Anterior cingulate cortex (tissue), 58 donors: ENCODE measurements around the gene SMG6.
A peak's percentile ranks its signal among the peaks of the same experiment; 100 is the strongest.
"Not testable (repeated sequence)": the region's sequence is repeated elsewhere in the genome, so short reads cannot be mapped to it uniquely, and the experiment has no call there.

Source experiments
- DNase-seq, 58 donors: peaks; one replicate each; lab custom pipeline; 2025; lab: John Stamatoyannopoulos, UW

The SMG6 gene

DNA sequence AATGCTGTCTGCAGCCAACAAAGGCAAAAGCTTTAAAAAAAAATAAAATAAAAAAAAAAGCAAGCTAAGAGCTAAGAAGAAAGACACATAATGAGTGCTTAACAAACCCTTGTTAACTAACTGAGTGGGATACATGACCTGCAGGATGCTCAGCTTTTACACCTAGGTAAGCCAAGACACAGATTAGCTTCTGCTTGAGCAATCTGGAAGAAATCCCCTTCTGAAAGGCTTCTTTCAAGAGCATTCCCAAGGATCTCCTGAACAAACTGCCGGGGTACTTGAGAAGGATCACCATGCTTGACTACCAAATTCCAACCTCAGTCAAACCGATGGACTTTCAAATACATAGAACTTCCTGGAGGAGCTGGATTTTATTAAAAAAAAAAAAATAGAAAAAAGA, 92.9 kb downstream of the SMG6 start:
- no peak for DNase-seq

DNA sequence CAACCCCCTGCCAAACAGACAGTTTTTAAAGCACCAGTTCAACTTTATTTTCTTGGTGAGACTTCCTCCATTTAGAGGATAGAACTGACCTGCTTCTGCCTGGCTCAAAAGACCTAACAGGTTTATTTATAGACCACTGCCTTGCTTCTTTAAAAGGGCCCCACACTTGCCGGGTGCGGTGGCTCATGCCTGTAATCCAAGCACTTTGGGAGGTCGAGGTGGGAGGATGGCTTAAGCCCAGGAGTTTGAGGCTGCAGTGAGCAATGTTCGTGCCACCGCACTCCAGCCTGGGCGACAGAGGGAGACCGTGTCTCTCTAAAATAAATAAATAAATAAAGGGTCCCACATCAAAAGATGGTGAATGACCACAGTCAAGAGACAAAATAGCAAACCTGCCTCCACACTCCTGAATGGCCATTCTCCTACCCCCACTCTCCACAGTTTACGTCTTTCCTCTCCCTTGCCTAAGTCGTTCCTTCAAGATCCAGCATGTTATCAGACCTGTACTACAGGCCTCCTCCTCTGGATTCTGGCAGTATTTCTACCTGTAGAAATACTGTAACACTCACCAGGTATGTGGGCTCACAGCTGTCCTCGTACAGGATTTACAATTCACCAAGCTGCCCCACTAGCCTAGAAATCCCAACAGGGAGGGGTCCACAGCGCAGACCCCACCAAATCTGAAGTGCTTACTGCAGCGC, 95.6 kb downstream of the SMG6 start:
- DNase-seq, result no peak

DNA sequence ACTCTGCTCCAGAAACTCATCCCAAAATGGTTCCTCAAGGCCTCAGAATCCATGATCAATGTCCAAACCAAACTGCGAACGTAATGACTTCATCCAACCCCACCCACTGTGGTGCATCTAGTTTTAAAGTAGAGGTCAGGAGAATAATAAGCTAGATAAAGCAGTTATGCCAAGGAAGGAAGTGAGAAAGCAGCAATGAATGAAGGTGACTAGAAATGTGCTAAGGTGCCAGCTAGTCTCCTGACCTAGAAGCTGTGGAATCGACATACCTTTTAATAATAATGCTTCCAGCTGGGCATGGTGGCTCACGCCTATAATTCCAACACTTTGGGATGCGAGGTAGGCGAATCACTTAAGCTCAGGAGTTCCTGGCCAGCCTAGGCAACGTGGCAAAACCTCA, 99.2 kb downstream of the SMG6 start:
- no peak for DNase-seq

DNA sequence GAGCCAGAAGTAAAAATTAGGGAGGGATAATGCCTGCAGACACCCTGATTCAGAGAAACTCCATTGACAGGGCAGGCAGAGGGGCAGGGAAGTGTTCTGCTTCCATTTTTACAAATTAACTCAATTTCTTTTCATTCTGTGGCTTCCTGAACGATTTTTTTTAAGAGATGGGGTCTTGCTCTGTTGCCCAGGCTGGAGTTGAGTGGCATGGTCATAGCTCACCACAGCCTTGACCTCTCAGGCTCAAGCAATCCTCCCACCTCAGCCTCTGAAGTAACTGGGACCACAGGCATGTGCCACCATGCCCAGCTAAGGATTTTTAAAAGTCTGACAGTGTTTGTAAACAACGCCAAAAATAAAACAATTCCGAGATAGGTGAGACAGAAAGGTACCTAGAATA, 99.8 kb downstream of the SMG6 start:
- no peak for DNase-seq

DNA sequence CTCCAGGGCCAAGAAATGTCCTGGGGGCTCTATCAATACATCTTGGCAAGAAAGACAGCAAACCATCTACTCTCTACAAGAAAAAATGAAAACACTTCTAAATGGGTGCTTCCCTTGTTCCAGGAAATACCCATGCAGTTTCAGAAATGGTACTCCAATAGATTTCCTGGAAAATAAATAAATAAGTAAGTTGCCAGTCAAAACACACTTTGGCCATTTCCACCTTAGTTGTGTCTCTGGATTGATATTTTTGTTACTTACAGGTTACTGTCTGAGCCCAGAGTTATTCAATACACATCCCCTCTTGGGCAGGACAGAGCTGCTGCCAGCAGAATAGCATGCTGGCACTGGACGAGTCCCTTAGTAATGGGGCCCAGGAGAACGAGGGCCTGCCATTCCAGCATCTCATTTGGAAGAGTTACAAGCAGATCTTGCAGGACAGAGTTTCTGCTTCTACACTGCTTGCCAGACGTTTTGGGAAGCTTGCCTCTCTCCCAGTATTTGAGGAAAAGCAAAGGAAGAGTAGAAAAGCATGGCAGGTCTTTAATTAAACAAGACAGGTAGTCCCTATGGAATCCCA, 100.5 kb downstream of the SMG6 start:
- peak in 15 of 58 donors; percentile 4 to 43 (median 25) for DNase-seq

DNA sequence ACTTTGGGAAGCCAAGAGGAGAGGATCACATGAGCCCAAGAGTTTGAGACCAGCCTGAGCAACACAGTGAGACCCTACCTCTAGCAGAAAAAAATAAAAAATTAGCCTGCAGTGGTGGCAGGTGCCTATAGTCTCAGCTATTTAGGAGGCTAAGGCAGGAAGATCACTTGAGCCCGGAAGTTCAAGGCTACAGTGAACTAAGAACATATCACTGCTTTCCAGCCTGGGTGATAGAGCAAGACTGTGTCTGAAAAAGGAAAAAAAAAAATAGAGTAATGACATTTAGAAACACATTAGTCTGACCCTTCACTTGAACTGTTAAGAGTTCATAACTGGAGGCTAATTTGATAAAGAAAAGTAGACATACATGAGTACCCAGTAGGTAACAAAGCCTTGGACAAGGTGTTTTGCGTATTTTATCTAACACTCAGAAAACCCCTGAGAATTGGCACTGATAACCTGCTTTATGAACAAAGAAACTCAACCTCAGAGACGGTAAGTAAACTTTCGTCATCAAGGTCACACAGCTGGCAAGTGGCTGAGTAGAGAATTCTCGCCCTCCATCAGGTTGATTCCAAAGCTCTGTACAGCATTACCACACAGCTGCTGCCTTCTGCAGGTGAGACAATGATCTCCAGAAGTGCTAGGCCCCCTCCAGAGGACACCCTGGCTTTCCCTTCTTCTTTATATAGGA, 101.1 kb downstream of the SMG6 start:
- no peak for DNase-seq

DNA sequence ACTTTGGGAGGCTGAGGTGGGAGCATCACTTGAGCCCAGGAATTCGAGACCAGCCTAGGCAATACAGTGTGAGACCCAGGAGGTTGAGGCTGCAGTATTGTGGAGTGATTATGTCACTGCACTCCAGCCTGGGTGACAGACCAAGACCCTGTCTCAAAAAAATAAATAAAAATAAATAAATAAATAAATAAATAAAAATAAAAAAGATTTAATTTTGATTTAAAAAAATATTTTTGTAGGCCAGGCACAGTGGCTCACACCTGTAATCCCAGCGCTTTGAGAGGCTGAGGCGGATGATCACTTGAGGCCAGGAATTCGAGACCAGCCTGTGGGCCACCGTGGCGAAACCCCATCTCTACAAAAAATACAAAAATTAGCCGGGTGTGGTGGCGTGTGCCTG, 104.2 kb downstream of the SMG6 start:
- not testable (repeated sequence) for DNase-seq

DNA sequence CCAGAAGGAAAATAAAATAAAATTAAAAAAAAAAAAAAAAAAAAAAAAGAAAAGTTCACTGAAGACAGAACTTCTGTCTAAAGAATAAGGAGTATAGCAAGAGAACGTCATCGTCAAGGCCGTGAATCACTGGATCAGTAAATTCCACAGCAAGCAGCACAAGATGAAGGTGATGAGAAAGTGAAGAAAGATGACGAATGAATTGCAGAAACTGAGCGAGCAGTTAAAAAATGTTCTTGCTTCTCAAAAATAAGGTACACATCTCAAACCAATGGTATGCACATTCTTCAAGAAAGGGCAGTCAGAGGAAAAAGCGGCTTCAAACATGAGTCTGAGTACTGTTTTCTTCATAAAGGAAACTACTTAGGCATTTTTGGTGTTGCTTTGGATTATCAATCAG, 104.7 kb downstream of the SMG6 start:
- no peak for DNase-seq

DNA sequence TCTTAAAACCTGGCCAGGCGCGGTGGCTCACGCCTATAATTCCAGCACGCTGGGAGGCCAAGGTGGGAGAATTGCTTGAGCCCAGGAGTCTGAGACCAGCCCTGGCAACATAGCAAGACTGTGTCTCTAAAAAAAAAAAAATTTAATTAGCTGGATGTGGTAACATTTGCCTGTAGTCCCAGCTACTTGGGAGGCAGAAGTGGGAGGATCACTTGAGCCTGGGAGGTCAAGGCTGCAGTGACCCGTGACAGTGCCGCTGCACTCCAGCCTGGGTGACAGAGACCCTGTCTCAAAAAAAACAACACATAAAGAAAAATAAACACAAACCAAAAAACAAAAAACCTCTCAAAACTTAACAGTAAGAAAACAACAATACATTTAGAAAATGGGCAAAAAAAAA, 106.3 kb downstream of the SMG6 start:
- no peak for DNase-seq

DNA sequence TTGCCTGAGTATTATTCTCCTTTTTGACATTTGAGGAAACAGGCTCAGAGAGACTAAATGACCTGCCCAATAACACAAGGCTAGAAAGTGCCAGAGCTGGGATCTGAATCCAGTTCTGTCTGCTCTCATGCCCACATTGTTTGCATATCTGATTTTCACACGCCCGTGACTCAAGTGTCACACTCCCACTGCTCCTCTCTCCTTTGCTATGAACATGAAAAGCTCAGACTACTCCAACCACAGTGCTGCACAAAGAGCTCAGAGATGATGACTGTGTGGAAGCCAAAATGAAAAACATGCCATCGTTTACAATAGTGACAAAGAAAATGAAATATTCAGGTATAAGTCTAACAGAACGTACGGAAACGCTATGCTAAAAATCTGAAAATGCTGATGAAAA, 107.9 kb downstream of the SMG6 start:
- peak in 1 of 58 donors; percentile 49 for DNase-seq

DNA sequence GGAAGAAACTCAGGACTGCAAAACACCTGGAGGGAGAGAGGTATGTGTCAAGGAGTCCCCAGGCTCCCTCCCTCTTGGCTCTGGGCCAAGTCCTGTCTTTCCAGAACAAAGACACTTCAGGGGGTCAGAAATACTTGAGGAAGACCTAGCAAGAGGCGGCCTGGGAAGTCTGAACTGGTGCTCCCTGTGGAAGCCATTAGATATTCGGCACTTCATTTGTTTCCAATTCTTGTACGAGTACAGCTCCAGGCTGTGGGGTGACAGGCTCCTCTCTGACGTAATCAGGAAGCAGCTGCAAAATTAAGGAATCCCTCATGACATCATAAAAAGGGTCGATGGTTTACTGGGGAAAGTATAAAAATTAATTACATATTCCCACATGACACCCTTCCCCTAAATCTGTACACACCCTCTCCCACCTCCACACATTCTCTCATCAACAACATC, 108.7 kb downstream of the SMG6 start:
- no peak for DNase-seq

DNA sequence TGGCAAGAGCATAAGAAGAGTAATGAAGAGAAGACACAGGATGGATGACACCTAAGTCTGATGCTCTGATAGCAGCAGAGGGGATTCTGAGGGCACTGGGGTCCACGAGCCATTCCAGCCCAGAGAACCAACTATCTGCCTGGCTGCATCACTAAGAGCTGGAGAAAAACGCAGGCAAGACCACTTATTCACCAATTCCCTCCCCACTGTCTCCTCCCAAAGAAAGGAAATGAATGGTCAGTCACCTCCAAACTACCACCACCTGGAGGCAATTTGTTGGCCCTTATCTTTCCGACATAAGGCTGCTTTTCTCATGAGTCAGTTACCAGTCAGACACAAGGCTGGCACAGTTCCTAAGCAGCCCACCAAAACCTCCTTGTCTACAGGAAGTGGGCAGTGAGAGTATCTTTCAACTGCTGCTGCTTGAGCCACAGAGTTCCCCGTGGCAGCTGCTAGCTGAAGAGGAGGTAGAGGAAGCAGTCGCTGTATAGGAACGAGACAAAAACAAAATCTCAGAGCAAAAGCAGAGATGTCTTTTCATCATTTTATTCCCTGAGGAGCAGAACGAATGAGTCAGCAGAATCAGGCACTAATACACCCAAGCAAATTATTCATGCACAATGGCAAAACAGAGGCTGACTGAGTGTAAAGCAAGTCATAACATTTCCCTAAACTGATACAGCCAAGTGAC, 111.1 kb downstream of the SMG6 start:
- no peak for DNase-seq

DNA sequence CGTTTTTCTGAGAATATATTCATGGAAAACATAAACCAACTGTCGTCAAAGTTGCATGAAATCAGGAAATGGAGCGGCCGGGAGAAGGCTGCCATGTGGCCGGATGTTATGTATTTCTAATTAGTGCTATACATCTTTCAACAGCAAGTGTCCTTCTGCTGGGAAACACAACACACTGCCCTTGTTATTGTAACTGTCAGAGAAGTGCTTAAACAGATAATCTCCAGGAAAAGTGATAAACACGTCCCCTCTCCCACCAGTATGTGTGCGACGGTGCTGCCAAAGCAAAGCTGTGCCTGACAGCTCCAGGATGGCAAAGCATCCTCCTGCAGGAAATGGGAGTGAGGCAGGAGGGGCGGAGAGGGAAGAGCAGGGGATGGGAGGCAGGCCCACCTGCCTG, 111.8 kb downstream of the SMG6 start:
- DNase-seq, result no peak

DNA sequence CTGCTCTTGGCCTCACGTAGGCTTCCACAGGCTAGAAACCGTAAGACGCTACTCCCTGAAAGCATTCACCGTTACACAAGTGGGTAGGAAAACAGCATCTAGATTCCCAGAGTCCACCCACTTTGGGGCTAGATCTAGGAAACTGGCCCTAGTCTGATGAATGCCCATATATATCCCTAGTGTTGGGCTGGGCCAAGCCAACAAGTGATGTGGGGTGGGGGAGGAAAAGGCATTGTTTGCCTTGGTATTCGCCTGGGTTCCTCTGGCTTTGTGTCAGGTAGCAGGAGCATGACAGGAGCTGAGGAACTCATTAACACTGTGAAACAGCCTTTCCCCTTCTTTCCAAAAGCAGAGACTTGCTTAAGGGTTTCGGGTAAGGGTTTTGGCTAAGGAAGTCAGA, 112.4 kb downstream of the SMG6 start:
- no peak for DNase-seq

DNA sequence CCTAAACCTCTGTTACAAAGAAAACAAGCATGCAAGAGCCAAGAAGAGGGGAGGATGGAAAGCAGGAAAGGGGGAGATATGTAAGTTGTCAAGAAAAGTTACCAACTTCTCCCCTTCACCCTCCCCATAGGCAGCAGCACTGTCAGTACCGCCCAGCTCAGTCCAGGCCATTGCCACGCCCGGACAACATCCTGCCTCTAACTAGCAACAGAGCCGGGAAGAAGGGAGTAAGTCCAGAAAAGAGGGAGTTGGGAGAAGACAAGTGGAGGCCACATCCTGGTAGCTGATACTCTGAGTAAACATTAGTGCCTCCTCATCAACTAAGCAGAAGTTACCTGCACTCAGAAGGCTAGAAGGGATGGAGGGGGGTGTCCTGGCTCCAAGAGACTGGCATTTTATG, 113.6 kb downstream of the SMG6 start:
- DNase-seq, result no peak

DNA sequence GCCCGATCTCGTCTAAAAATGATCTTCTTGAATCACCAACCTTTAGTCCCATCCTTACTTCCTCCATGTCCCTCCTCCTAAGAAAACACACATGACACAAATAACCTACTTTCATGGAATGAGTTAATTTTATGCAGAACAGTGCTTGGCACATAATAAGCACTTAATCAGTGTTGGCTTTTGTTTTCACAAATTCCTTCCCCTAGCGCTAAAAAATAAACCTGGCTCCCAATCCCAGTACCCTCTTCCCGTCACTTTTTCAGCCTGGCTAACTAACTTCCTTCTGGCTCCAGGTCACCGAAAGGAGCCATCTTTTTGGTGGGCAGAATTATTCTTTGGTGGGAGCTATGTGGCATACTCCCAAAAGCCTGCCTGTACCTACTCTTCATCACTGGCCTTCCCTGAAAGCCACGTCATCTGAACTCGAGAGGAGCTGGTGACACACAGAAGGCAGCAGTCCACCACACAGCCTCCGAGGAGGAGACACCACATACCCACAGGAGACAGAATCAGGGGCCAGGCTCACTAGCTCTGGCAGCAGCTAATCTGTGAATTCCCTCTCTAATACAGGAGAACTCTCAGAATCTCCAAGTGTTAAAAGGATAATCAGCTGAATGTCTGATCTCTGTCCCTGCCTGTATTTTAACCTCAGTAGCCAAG, 114.5 kb downstream of the SMG6 start:
- no peak for DNase-seq

DNA sequence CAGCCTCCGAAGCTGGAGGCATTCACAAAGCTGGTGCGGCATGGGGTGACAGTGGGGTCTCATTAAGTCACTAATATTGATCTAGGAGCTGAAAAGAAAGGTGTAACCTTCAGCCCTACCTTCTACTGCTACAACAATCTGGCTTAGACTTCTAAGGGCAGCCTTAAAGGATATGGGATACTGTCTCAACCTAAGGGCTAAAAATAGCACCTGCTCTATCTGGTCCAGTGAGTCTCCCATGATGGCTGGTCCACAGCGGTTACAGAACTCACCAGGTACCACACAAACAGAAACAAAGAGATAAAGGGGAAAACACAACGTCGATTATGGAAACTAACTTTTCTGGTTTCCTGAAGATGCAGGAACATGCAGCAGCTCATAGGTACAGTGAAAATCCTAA, 115.8 kb downstream of the SMG6 start:
- DNase-seq, result no peak

DNA sequence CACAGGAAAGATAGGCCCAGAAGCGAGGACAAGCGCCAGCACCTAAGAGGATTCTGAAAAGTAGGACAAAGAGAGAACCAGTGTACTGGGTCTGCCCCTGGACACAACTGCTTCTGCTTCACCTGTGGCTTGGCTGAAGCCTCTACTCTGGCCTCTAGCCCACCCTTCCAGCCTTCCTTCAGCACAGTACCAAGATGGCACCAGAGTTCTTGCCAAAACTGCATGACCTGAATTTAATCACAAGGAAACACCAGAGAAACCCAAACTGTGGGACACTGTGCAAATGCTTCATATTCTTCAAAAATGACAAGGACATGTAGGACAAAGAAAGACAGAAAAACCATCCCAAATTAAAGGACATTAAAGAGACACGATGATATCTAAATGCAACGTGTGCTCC, 116.6 kb downstream of the SMG6 start:
- no peak for DNase-seq

DNA sequence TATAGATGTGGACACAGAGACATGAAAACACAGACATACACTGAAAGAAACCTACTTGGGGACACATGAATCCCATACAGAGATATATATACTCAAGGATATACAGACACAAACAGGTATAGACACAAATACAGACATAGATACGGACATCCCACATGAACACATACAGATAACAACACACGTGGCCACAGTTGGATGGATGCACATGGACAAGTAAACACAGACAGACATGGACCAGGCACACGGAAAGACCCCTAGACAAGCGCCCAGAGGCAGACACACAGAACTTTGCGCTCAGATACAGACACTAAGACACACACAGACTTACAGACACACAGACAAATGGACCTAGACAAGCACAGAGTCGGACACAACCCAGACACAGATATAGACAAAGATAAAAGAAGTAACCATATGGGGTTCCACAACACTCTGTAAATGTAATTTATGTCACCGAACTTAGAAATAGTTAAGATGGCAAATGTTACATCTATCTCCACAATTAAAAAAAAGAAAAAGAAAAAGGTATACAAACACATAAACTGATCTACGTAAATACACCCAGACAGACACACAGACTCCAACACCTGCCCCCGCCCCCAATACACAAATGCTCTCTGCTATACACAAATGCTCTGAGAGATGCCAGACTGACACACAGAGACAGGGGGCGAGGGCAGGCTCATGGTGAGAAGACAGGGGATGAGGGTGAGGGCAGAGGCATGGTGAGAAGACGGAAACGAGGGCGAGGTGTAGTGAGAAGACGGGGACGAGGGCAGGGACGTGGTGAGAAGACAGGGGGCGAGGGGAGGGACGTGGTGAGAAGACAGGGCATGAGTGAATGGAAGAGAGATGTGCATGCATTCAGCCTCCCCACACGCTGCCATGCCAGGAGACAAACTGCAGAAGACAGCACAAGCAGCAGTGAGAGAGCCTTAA, 118.3 kb downstream of the SMG6 start:
- DNase-seq, result no peak

DNA sequence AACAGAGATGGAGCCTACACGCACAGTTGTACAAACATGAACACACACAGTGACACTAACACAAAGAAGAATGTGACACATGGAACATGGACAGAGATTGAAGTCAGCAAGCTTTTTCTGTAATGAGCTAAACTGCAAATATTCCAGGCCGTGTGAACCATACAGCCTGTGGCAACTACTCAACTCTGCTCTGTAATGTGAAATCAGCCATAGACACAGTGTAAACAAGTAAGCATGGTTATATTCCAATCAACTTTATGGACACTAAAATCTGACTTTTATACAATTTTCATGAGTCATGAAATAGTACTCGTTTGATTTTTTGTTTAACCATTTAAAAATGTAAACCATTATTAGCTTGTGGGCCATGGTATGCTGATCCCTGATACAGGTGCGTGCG, 120.2 kb downstream of the SMG6 start:
- no peak for DNase-seq
